VCaP (cell line): ENCODE measurements around the gene CELSR1.

ENCODE experiments used
- H3K27ac ChIP-seq: fragments of 450-650 bp; 2 replicates; pipeline ENCODE4 v1.5.1; 2017
- CTCF ChIP-seq: fragments of 450-650 bp; conservative IDR thresholded peaks from 2 replicates; pipeline ENCODE4 v1.5.1; 2017; ENCODE audit warnings: mild to moderate bottlenecking, moderate library complexity

CELSR1 gene

GRCh38 chr22:46391486-46392136, 145.8 kb downstream of the CELSR1 start:
- H3K27ac ChIP-seq = peak overlapping the region; percentile 73
- no peak for TF ChIP-seq CTCF

DNA sequence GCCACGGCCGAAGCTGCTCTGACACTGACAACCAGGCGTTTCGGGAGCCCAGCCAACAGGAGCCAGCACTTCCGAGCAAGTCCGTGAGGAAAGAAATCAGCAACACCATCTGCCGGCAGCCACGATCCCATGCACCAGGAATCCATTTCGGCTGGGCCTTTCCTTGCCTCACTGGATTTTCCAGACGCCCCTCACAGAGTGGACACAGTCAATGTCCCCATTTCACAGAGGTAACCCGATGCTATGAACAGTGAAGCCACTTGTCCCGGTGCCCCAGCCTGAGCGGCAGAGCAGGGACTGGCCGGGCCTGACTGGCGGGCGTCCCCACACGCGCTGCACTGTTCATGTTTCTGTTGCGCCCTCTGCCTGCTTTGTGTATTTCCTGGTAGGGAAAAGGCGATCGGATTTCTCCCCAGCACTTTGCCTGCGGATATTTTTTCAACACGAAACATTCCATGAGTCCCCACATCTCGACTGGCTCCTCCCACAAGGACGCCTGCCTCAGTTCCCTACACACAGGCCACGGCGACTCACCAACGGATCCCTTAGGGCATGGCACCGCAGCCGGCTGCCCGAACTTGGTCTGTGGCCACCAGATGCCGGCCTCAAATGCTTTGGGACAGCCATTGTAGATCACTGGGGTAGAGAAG, 146.6 kb downstream of the CELSR1 start:
- peak overlapping the region; percentile 73 for H3K27ac ChIP-seq
- peak; percentile 64 for TF ChIP-seq CTCF

- peak overlapping the region; percentile 73 for H3K27ac ChIP-seq
- no peak for TF ChIP-seq CTCF
These were observed 147.2 kb downstream of the CELSR1 start for GRCh38 chr22:46390105-46390651.

GRCh38 chr22:46389081-46389480, 148.3 kb downstream of the CELSR1 start:
- H3K27ac ChIP-seq = no peak overlapping the region
- TF ChIP-seq CTCF = no peak

- no peak for TF ChIP-seq CTCF
- H3K27ac ChIP-seq = no peak overlapping the region
These were observed 148.8 kb downstream of the CELSR1 start for GRCh38 chr22:46388647-46389046.

DNA sequence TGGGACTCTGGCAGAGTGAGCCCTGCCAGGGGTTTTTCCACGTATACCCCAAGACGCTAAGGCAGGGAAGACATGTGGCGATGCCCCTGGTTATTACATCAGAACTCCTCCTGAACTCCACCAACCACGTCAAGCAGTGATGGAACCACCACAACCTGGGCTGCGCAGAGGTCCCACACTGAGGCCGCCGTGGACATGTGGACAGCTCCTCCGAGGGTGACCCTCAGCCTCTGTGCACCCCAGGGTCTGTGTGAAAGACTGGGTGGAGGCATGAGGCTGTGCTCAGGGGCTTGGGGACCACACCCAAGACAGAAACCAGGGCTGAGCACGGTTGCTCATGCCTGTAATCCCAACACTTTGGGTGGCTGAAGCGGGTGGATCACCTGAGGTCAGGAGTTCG, 149.7 kb downstream of the CELSR1 start:
- no peak for TF ChIP-seq CTCF
- H3K27ac ChIP-seq = no peak overlapping the region

DNA sequence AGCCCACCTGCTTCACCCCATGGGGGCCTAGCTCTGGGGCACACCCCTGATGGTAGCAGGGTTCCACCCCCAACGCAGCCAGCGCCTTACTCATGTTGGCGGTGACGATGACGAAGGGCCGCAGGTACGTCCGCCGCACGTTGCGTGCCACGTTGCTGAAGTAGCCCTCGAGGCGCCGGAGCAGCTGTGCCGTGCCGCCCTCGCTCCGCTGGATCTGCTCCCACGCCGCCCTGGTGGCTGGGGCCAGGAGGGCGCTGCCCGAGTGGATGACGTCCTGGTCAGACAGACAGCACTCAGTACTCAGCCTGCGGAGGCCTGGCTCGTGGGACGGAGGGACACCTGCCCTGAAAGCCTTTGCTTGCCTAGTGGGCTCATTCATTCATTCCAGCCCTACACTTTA, 151.1 kb downstream of the CELSR1 start:
- peak; percentile 12; the same call in 1 of the 2 replicates for TF ChIP-seq CTCF
- H3K27ac ChIP-seq = no peak overlapping the region
